HL-60 (cell line): ENCODE measurements around the gene SMAD7.
"Not testable (repeated sequence)": the region's sequence is repeated elsewhere in the genome, so short reads cannot be mapped to it uniquely, and the experiment has no call there.

Source experiments
- DNase-seq, 2 experiments: peaks; one replicate each; pipeline ENCODE4 v3.0.0-alpha.2; 2010 to 2020; ENCODE audit warnings: low read depth in 1 of 2, low spot score in 1 of 2
- H3K27ac ChIP-seq: fragments of 250-450 bp; sonication (Bioruptor Pico); replicated peaks from 2 replicates; pipeline ENCODE4 v1.5.1; 2020; ENCODE audit warnings: mild to moderate bottlenecking, moderate library complexity
- H3K27me3 ChIP-seq: fragments of 250-450 bp; sonication (Bioruptor Pico); 2 replicates; pipeline ENCODE4 v1.5.1; 2021; ENCODE audit warnings: mild to moderate bottlenecking, moderate library complexity; ENCODE audit not compliant: insufficient read depth, poor library complexity, severe bottlenecking
- H3K4me3 ChIP-seq: replicated peaks from 2 replicates; pipeline ENCODE4 v1.5.1; 2011; ENCODE audit warnings: mild to moderate bottlenecking, control low read depth, low read length; ENCODE audit not compliant: insufficient read depth
- GABPA ChIP-seq: IDR thresholded peaks from 2 replicates; pipeline ENCODE4 v1.6.1; 2012; ENCODE audit warnings: low read depth
- POLR2AphosphoS5 ChIP-seq: IDR thresholded peaks from 2 replicates; pipeline ENCODE4 v1.6.1; 2012; ENCODE audit warnings: low read depth
- SPI1 ChIP-seq: IDR thresholded peaks from 2 replicates; pipeline ENCODE4 v1.6.1; 2012; ENCODE audit warnings: low read depth, mild to moderate bottlenecking, borderline replicate concordance
- TF ChIP-seq, protein P1 (sequence below): IDR thresholded peaks from 2 replicates; pipeline ENCODE4 v1.6.1; 2012; ENCODE audit warnings: low read depth; ENCODE audit not compliant: insufficient replicate concordance
- TF ChIP-seq, protein P2 (sequence below): IDR thresholded peaks from one replicate; pipeline ENCODE4 v1.5.1; 2011; ENCODE audit warnings: low read length, control low read depth, inconsistent platforms; ENCODE audit not compliant: insufficient read depth

Gene SMAD7

DNA sequence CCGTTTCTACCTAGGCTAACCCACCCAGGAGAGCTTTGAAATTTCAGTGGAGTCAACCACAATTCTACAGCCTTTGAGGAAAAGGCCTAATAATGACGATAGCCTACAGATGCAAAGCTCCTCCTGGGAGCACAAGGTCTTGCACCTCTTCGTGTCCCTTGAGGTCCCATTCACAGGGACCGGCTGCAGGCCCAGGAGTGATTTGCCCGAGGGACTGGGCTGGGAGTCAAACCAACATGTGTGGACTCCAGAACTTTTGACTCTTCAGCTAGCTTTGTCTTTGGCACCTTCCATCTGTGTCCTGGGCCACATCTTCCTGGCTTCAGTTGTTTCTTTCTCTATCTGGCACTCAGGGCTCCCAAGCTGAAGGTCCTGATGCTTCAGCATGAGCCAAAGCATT is 76.5 kb downstream of the SMAD7 start:
- Histone ChIP-seq H3K27me3 (no peaks in the 10 kb centered on the region), H3K4me3 (no peak overlapping the region), H3K27ac (no peak overlapping the region)
- DNase-seq: no peak
- TF ChIP-seq POLR2AphosphoS5 (no peak), GABPA (no peak), SPI1 (no peak)
- TF ChIP-seq, protein P1, sequence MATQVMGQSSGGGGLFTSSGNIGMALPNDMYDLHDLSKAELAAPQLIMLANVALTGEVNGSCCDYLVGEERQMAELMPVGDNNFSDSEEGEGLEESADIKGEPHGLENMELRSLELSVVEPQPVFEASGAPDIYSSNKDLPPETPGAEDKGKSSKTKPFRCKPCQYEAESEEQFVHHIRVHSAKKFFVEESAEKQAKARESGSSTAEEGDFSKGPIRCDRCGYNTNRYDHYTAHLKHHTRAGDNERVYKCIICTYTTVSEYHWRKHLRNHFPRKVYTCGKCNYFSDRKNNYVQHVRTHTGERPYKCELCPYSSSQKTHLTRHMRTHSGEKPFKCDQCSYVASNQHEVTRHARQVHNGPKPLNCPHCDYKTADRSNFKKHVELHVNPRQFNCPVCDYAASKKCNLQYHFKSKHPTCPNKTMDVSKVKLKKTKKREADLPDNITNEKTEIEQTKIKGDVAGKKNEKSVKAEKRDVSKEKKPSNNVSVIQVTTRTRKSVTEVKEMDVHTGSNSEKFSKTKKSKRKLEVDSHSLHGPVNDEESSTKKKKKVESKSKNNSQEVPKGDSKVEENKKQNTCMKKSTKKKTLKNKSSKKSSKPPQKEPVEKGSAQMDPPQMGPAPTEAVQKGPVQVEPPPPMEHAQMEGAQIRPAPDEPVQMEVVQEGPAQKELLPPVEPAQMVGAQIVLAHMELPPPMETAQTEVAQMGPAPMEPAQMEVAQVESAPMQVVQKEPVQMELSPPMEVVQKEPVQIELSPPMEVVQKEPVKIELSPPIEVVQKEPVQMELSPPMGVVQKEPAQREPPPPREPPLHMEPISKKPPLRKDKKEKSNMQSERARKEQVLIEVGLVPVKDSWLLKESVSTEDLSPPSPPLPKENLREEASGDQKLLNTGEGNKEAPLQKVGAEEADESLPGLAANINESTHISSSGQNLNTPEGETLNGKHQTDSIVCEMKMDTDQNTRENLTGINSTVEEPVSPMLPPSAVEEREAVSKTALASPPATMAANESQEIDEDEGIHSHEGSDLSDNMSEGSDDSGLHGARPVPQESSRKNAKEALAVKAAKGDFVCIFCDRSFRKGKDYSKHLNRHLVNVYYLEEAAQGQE: no peak
- TF ChIP-seq, protein P2, sequence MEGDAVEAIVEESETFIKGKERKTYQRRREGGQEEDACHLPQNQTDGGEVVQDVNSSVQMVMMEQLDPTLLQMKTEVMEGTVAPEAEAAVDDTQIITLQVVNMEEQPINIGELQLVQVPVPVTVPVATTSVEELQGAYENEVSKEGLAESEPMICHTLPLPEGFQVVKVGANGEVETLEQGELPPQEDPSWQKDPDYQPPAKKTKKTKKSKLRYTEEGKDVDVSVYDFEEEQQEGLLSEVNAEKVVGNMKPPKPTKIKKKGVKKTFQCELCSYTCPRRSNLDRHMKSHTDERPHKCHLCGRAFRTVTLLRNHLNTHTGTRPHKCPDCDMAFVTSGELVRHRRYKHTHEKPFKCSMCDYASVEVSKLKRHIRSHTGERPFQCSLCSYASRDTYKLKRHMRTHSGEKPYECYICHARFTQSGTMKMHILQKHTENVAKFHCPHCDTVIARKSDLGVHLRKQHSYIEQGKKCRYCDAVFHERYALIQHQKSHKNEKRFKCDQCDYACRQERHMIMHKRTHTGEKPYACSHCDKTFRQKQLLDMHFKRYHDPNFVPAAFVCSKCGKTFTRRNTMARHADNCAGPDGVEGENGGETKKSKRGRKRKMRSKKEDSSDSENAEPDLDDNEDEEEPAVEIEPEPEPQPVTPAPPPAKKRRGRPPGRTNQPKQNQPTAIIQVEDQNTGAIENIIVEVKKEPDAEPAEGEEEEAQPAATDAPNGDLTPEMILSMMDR: no peak

DNA sequence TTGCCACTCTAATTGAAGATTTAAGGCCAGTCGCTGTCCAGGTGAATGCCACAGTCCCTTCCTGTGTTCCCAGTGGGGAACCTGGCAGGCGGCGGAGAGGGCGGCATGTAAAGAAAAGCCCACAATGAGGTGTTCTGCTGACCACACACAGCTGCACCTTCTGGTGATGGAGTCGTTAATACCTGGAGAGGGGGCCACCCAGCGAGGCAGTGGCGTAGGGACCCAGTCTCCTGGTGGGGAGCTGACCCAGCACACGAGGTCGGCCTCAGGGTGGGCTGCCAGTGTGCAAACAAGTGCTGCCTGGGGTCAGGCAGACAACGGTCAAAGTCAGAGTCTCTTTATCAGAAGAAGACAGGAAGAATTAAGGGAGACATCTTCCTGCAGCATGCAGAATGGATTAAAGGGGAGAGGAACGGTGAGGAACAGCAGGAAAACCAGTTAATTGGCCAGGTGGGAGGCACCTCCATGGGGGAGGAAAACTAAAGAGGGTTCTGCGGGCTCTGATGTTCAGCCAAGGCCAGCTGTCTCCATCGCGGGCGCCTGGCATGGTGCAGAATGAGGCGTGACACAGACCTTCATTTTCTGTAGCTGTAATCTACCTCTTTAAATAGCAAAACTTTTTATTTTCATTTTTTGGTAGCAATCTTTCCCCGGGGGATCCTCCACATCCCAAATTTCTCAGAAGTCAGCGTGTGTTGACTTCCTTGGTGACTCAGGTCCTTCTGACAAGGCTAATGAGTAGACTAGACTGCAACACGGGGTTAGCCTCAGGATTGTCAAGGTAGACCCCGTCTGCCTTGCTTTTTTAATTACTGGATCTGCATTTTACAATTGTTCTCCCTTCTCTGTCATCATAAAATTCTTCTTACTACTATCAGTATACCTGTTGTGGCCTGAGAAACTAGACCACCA is 78.3 kb downstream of the SMAD7 start:
- Histone ChIP-seq H3K27ac (no peak overlapping the region), H3K27me3 (no peaks in the 10 kb centered on the region), H3K4me3 (no peak overlapping the region)
- DNase-seq: no peak
- TF ChIP-seq SPI1 (no peak), POLR2AphosphoS5 (no peak), GABPA (no peak)
- TF ChIP-seq, protein P1: no peak
- TF ChIP-seq, protein P2: no peak

DNA sequence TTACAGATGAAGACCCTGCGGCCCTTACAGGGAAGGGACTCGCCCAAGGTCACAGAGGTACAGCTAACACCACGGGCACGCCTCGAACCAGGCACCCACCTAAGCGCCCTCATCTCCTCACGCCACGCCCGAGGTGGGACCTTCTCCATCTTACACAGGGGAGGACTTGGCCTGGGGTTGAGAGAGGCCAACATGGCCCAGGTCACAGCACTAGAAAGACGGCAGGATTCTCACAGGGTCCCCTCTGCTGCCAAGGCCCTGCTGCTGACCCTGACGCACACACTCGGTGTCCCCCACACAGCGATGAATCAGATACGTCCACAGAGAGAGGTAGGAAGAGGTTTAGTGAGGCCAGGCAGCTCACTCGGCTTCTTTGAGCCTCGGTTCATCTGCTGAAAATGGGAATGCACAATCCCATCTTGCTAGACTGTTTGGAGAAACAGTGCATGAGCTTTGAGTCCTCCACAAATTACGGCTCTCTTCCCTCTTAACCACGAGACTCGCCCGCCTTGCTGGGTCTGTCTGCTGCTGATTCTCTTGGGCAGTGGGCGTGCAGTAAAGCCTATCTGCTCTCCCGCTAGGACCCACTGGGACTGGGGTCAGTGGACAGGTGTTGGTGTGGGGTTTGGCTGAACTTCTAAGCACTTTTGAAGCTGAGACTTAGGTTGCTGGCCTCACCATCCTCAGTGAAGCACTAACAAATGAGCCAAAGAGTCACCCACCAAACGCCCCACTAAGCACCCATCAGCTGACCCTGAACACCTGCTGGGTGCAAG is 79.2 kb downstream of the SMAD7 start:
- Histone ChIP-seq H3K27me3 (no peaks in the 10 kb centered on the region), H3K27ac (no peak overlapping the region), H3K4me3 (no peak overlapping the region)
- TF ChIP-seq SPI1: no peak
- no peak for TF ChIP-seq POLR2AphosphoS5
- DNase-seq: no peak

DNA sequence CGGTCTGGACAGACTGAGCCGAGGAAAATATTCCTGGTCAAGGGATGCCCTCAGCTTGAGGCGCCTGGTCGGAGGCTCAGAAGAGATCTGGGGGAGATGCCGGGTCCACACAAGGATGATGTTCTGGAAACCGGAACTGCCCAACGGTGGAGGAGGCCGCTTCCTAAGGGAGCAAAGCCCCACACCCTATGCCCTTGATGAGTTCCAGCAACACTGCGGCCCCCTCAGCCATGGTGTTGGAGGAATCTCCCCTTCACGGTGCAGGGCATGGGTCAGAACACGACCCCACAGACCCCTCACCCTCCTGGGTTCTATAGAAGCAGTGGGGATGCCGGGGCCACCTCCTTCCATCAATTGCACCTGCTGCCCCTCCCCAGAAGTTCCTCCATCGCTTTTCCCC is 79.8 kb downstream of the SMAD7 start:
- not testable (repeated sequence) for DNase-seq, H3K4me3 ChIP-seq, H3K27ac ChIP-seq, H3K27me3 ChIP-seq
